HG03135 (cell line): ENCODE measurements around the gene RUNX2.

Source experiments
- ATAC-seq: cut with Tn5 transposase; IDR thresholded peaks from one replicate; pipeline ENCODE4 v1.9.1; 2021; ENCODE audit warnings: mild to moderate bottlenecking, moderate library complexity; ENCODE audit not compliant: unreplicated experiment

The RUNX2 gene

GRCh38 chr6:45688180-45688579 is 360.1 kb downstream of the RUNX2 start:
- no peak for ATAC-seq

GRCh38 chr6:45689926-45690615 is 361.9 kb downstream of the RUNX2 start:
- ATAC-seq, result no peak

- ATAC-seq, result no peak
Measured at GRCh38 chr6:45690846-45691245, 362.7 kb downstream of the RUNX2 start.

- ATAC-seq, result no peak
Measured at GRCh38 chr6:45691426-45691825, 363.3 kb downstream of the RUNX2 start.

GRCh38 chr6:45692021-45692420 is 363.9 kb downstream of the RUNX2 start:
- ATAC-seq, result no peak

- no peak for ATAC-seq
Measured at GRCh38 chr6:45696738-45697137, 368.6 kb downstream of the RUNX2 start.

GRCh38 chr6:45697605-45698004 is 369.5 kb downstream of the RUNX2 start:
- peak; percentile 59 for ATAC-seq

GRCh38 chr6:45698046-45698445 is 369.9 kb downstream of the RUNX2 start:
- no peak for ATAC-seq

GRCh38 chr6:45699663-45700062 is 371.5 kb downstream of the RUNX2 start:
- no peak for ATAC-seq

GRCh38 chr6:45702849-45703739 is 375.0 kb downstream of the RUNX2 start:
- no peak for ATAC-seq

- no peak for ATAC-seq
Measured at GRCh38 chr6:45704056-45704800, 376.1 kb downstream of the RUNX2 start.

GRCh38 chr6:45705137-45705855 is 377.2 kb downstream of the RUNX2 start:
- ATAC-seq, result no peak

- peak; percentile 32 for ATAC-seq
Measured at GRCh38 chr6:45706319-45706718, 378.2 kb downstream of the RUNX2 start.

GRCh38 chr6:45707176-45707575 is 379.0 kb downstream of the RUNX2 start:
- ATAC-seq, result no peak

GRCh38 chr6:45709781-45710220 is 381.7 kb downstream of the RUNX2 start:
- ATAC-seq, result peak; percentile 64

- ATAC-seq, result peak; percentile 77
Measured at GRCh38 chr6:45710304-45710821, 382.2 kb downstream of the RUNX2 start.

GRCh38 chr6:45712076-45712475 is 383.9 kb downstream of the RUNX2 start:
- no peak for ATAC-seq

GRCh38 chr6:45712786-45713185 is 384.7 kb downstream of the RUNX2 start:
- ATAC-seq, result no peak
